A172 (cell line): ENCODE results near the gene TLR8. TPM values are rescaled to one million over a fixed set of nuclear protein-coding genes. Genes with fewer than 3 reads are reported as not detected.

Source experiments
- DNase-seq: peaks from one replicate; pipeline ENCODE4 v3.0.0-alpha.2; 2015; ENCODE audit warnings: low spot score
- total RNA-seq: library from RNA; depleted of rRNA; stranded (reverse); fragments of >200 nt; shearing (Covaris generic); gene quantifications from 2 replicates; pipeline ENCODE4 v1.2.3, GENCODE V29; 2014; rRNA removed

TLR8 gene
- not detected in 2 replicates for total RNA-seq

GRCh38 chrX:12906046-12906761, at the start of gene TLR8:
Gene TLR8, plus strand, starts transcription at chrX:12906620. Its CDS starts 87 bp downstream, at chrX:12906707.
- DNase-seq, result no peak

GRCh38 chrX:12865359-12865758, 41.1 kb upstream of the TLR8 start:
- DNase-seq, result no peak

DNA sequence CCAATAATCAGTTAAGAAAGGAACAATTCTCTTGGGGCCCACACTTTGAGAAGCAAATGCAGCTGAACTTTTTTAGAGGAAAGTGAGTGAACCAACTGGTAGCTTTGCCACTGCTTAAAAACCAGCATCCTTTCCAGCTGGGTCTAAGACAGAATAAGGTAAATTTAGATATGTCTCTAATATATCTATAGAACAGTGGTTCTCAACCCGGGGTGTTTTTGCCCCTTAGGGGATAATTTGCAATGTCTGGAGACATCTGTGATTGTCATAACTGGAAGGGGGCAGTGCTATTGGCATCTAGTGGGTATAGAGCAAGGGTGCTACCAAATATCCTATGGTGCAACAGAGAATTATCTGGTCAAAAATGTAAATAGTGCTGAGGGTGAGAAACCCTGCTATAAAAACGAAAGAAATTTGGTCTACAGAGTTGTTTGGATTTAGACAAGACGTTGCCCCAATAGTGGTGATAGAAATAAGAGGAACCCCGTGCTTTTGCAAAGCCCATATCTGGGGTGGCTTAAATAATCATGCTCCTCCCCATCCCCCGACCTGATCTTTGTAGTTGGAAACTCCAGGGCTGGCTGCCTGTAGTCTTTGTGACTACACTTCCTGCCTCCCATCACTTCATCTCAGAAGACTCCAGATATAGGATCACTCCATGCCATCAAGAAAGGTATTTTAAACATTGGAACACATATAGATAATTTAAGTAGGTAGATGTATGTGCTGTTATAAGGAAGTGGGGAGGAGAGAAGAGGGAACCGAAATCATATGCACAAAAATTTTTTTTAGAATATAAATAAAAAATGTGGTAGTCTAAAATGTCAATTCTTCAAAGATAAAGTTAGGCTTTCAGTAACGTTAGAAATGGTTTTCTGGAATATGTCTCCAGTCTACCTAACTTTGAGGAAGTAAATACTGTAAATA, 39.7 kb upstream of the TLR8 start, which contains the start of gene TLR7:
Gene TLR7 (plus strand): TSS at position 622 of the 927 bp plus-strand sequence. CDS start 507 bp downstream, outside the sequence.
- DNase-seq, result no peak

DNA sequence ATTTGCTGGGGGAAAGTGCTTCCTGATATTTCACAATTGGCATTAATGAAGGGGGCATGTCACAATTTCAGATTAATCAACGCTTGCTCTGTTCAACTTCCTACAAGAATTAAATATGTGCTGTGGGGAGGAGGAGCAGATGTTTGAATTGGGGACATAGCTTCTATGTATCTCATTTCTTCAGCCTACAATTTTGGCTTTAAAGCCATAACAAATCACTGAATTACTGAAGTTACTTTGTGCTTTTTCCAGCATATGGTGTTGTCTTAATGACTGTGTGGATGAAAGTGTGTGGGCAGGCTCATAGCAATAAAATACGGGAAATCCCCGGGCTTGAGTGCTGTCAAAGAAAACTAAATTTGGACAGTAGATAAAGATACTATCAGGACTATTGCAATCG, 38.7 kb upstream of the TLR8 start:
- no peak for DNase-seq

- no peak for DNase-seq
These were observed 37.7 kb upstream of the TLR8 start for GRCh38 chrX:12868747-12869146.

GRCh38 chrX:12871257-12871656, 35.2 kb upstream of the TLR8 start:
- DNase-seq, result no peak

DNA sequence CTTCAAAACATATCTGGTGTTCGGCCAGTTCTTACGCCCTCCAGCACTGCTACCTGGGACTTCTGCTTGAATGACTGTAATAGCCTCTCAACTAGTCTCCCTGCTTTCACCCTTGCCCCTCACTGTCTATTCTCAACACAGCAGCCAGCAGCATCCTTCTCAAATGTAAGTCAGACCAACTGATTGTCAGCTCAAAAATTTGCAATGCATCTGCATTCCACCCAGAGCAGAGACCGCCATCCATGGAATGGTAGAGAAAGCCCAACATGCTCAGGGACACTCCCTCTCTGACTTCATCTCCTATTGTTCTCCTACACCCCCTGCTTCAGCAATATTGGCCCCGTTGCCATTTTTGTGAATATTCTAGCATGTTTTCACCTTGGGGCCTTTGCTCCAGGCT, 33.7 kb upstream of the TLR8 start:
- DNase-seq, result no peak

DNA sequence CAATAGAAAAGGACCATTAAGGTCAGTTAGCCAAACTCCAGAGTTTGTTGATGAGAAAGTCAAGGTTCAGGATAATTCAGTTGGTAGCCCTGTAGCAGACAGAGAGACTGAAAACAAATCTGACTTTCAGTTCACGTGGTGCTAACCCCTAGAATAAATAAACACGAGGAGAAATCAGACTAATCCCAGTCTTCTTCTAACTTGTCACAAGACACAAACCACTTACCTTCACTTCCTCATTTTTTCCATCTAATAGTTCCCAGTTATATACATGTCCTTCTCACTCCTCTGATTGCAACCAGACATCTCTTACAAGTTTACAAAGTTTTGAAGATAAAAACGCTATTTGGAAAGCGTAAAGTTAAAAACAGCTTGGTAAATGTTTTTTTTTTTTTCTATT, 31.8 kb upstream of the TLR8 start:
- DNase-seq, result no peak

DNA sequence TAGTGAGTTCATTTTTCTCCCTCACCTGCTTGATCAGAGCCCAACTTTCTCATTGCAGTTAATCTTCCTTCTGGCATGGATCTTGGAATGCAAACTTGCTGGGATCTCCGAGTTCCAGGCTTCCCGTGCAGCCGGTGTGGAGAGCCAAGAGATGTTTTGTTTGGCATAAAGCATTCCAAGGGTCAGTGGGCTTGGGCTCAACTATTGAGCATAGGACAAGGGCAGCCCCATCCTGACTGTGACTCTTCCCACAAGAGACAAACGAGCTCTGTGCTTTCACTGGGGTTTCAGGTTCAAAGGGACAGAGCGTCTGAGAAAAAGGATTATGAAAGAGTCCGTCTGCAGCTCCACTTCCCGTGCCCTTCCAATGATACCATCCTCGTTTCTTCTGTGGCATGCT, 29.0 kb upstream of the TLR8 start:
- no peak for DNase-seq

DNA sequence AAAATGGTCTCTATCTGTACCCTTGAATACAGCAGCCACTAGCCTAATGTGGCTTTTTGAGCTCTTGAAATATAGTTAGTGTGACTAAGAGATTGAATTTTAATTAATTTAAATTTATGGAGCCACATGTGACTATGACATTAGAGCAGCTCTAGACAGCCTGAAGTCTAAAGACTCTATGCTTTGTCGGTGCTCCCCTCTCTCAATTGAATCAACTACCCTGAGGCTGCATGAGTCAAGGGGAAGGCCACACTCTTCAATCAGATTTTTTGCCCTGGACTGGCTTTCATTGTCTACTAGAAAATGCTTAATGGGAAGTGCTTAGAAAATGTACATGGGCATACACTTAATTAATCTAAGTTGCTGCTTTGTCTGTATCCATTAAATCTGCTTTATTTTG, 27.9 kb upstream of the TLR8 start:
- no peak for DNase-seq

GRCh38 chrX:12881914-12882313, 24.5 kb upstream of the TLR8 start:
- no peak for DNase-seq

DNA sequence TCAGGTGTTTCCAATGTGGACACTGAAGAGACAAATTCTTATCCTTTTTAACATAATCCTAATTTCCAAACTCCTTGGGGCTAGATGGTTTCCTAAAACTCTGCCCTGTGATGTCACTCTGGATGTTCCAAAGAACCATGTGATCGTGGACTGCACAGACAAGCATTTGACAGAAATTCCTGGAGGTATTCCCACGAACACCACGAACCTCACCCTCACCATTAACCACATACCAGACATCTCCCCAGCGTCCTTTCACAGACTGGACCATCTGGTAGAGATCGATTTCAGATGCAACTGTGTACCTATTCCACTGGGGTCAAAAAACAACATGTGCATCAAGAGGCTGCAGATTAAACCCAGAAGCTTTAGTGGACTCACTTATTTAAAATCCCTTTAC, 20.9 kb upstream of the TLR8 start:
- DNase-seq, result no peak

GRCh38 chrX:12886545-12886944, 19.9 kb upstream of the TLR8 start:
- no peak for DNase-seq

- no peak for DNase-seq
These were observed 19.3 kb upstream of the TLR8 start for GRCh38 chrX:12887141-12887540.

- no peak for DNase-seq
These were observed 18.7 kb upstream of the TLR8 start for GRCh38 chrX:12887767-12888166.

DNA sequence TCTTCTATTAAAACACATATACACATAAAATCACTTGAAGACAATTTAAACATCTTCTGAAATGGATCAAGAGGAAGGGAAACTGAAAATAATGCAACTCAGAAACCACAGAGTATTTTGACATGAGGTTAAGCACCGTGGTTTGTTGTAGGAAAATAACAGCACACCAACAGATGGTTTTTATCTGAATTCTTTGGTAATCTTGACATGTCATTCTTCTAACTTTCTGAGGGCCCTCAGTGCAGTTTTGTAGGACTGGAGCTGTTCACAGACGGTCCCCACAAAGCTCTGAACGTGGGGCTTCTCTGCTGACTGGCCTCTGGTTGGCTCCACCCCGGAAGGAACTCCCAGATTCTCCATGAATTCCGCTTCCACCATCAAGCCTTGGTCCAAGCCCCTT, 16.0 kb upstream of the TLR8 start:
- DNase-seq, result no peak

- DNase-seq, result no peak
These were observed 15.2 kb upstream of the TLR8 start for GRCh38 chrX:12891171-12891570.

GRCh38 chrX:12891915-12892506, 14.4 kb upstream of the TLR8 start:
- DNase-seq, result no peak

DNA sequence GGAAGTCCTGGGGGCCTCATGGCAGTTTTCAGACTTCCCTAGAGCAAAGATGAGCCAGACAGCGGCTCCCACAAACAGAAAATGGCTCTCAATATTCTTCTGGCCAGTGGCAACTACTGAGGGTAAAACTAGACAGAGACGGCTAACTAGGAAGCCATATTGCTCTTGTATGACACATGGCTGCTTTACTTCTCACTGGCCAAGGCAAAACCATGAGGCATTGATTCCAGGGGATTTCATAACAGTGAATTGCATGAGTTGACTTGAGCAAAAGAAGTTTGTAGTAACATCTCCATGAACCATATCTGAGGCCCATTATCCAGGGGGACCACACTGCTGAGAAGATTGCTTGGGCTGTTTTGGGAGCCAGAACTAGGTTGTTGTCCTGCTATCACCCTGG, 13.7 kb upstream of the TLR8 start:
- DNase-seq, result no peak

GRCh38 chrX:12894074-12895030, 12.1 kb upstream of the TLR8 start:
- peak; percentile 37 for DNase-seq

GRCh38 chrX:12895866-12896265, 10.6 kb upstream of the TLR8 start:
- peak; percentile 56 for DNase-seq
